GM19025 (cell line): ENCODE measurements around the gene POU3F1.
"Not testable (repeated sequence)": the region's sequence is repeated elsewhere in the genome, so short reads cannot be mapped to it uniquely, and the experiment has no call there.

Experiments
- ATAC-seq: cut with Tn5 transposase; IDR thresholded peaks from one replicate; pipeline ENCODE4 v1.9.1; 2021; ENCODE audit warnings: mild to moderate bottlenecking, low read depth, moderate library complexity; ENCODE audit not compliant: unreplicated experiment

The POU3F1 gene

GRCh38 chr1:38050397-38051078 is 3.9 kb upstream of the POU3F1 start:
- ATAC-seq, result no peak

- ATAC-seq, result no peak
Measured at GRCh38 chr1:38047603-38048141, 1.1 kb upstream of the POU3F1 start.

- ATAC-seq, result peak; percentile 75
Measured at GRCh38 chr1:38046884-38047602, 450 bp upstream of the POU3F1 start.

GRCh38 chr1:38045401-38046332 is 926 bp downstream of the POU3F1 start:
- peak; percentile 14 for ATAC-seq

- ATAC-seq, result no peak
Measured at GRCh38 chr1:38044221-38045215, 2.1 kb downstream of the POU3F1 start.

GRCh38 chr1:38043036-38043747 is 3.4 kb downstream of the POU3F1 start:
- no peak for ATAC-seq

- no peak for ATAC-seq
Measured at GRCh38 chr1:38041936-38042834, 4.4 kb downstream of the POU3F1 start.

- no peak for ATAC-seq
Measured at GRCh38 chr1:38039331-38040088, 7.1 kb downstream of the POU3F1 start.

- ATAC-seq, result peak; percentile 41
Measured at GRCh38 chr1:38038861-38039260, 7.7 kb downstream of the POU3F1 start.

- ATAC-seq, result no peak
Measured at GRCh38 chr1:38037221-38037939, 9.2 kb downstream of the POU3F1 start.

GRCh38 chr1:38034871-38035270 is 11.7 kb downstream of the POU3F1 start:
- no peak for ATAC-seq

- ATAC-seq, result not testable (repeated sequence)
Measured at GRCh38 chr1:38032992-38033391, 13.6 kb downstream of the POU3F1 start.

GRCh38 chr1:38031513-38031866 is 15.1 kb downstream of the POU3F1 start:
- ATAC-seq, result no peak

GRCh38 chr1:38030596-38031512 is 15.7 kb downstream of the POU3F1 start:
- ATAC-seq, result no peak

GRCh38 chr1:38029685-38030511 is 16.7 kb downstream of the POU3F1 start:
- ATAC-seq, result peak; percentile 35
